Measurements from ENCODE around the gene SSRP1.

- TF ChIP-seq CTCF (conservative IDR thresholded peaks at IDR 0.05; ENCODE audit: low read depth, low read length) (no peak), EZH2 (IDR thresholded peaks at IDR 0.05; ENCODE audit: borderline replicate concordance, low read depth, low read length, poor library complexity, severe bottlenecking) (no peak)
Observed at GRCh38 chr11:57309106-57310059, 26.3 kb downstream of the SSRP1 start.

Data from A673 (cell line).